Choroid plexus epithelial cell (primary cell): ENCODE measurements around the gene COL26A1.

Experiments
- DNase-seq: peaks from one replicate; pipeline ENCODE4 v3.0.0-alpha.2; 2010; ENCODE audit warnings: low read depth
- H3K4me3 ChIP-seq: 2 replicates; pipeline ENCODE4 v1.5.1; 2011; ENCODE audit warnings: low read depth, mild to moderate bottlenecking, control low read depth, low read length, moderate library complexity
- CTCF ChIP-seq: conservative IDR thresholded peaks from 2 replicates; pipeline ENCODE4 v1.5.1; 2011; ENCODE audit warnings: low read depth, mild to moderate bottlenecking, control low read depth, inconsistent platforms, low read length, moderate library complexity

Gene COL26A1

DNA sequence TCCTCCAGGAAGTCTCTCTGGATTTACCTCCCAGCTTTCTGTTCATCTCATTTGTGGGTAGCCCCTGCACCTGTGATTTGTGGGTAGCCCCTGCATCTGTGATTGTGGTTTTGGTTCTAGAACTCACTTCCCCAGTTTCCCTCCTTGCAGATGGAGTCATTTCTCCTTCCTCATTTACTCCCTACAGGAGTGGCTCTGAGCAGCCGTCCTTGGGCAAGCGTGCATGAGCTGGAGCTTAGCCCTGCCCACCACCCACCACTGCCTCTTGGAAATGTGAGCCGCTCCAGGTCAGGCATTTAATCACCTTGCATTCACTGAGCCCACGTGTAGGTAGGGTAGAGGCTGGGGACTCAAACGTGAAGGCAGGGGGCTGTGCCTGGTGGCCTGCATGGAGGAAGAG, 8.2 kb downstream of the COL26A1 start:
- no peak for TF ChIP-seq CTCF
- H3K4me3 ChIP-seq = no peak overlapping the region
- no peak for DNase-seq

- no peak overlapping the region for H3K4me3 ChIP-seq
- peak; percentile 18 for DNase-seq
Measured at GRCh38 chr7:101373812-101374614, 11.3 kb downstream of the COL26A1 start.

DNA sequence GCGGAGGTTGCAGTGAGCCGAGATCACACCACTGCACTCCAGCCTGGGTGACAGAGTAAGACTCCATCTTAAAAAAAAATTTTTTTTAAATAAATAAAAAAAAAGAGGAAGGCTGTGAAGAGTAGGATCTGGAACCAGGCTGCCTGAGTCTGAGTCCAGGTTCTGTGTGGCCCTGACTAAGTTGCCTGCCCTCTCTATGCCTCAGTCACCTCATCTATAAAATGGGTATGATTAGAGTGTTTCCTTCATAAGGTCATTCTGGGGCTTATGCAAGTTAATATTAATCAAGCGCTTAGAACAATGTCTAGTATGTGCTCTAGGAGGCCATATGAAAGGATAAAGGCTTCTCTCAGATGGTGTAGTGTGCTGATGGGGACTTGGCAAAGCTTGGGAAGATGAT, 12.3 kb downstream of the COL26A1 start:
- no peak for DNase-seq
- TF ChIP-seq CTCF = no peak
- no peak overlapping the region for H3K4me3 ChIP-seq

More at GRCh38 chr7:101373812-101374614, 11.3 kb downstream of the COL26A1 start:
- TF ChIP-seq CTCF = no peak

DNA sequence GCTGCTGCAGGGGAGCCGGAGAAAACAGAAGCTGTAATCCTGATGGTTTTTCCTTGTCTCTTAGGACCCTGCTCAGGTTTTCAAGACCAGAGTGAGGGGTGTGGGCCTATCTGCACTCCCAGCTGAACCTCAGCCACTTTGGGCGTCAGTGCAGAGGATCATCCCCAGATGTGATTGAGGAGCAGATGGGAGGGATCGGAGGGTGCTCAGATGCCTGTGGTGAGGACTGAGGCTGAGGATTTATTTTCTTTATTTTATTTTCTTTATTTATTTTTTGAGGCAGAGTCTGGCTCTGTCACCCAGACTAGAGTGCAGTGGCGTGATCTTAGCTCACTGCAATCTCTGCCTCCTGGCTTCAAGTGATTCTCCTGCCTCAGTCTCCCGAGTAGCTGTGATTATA, 13.9 kb downstream of the COL26A1 start:
- DNase-seq = no peak
- H3K4me3 ChIP-seq = no peak overlapping the region
- TF ChIP-seq CTCF = no peak

GRCh38 chr7:101377189-101377736, 14.6 kb downstream of the COL26A1 start:
- no peak for DNase-seq
- H3K4me3 ChIP-seq = no peak overlapping the region
- no peak for TF ChIP-seq CTCF

- TF ChIP-seq CTCF = no peak
- peak; percentile 21 for DNase-seq
Measured at GRCh38 chr7:101378751-101379174, 16.1 kb downstream of the COL26A1 start.

DNA sequence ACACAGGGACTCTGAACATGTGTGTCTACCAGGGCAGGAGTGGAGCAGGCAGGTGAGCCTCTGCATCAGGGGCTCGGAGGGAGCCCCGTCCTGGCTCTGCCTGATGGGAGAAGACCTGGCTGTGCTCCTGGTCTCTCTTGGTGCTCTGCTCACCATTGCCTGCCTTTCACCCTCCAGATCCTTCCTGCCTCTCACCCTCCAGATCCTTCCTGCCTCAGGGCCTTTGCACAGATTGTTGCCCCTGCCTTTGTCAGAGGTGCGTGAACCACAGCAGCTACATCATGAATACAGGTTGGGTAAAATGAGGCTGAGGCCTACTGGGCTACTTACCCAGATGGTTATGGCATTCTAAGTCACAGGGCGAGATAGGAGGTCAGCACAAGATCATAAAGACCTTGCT, 16.6 kb downstream of the COL26A1 start:
- DNase-seq = no peak
- TF ChIP-seq CTCF = no peak
- H3K4me3 ChIP-seq = no peak overlapping the region

More at GRCh38 chr7:101378751-101379174, 16.1 kb downstream of the COL26A1 start:
- H3K4me3 ChIP-seq = no peak overlapping the region
